HTR-8/SVneo (cell line): ENCODE data around the gene DSCAML1.
A peak's percentile ranks its signal among the peaks of the same experiment; 100 is the strongest.

Experiments
- DNase-seq: peaks from one replicate; pipeline ENCODE4 v3.0.0; 2011; ENCODE audit warnings: low spot score, mixed read lengths; ENCODE audit not compliant: insufficient read length
- FAIRE-seq: peaks from 2 replicates; lab custom pipeline; 2011; peaks lifted over from hg19 to GRCh38; lab: Jason Lieb, UNC

Gene DSCAML1

DNA sequence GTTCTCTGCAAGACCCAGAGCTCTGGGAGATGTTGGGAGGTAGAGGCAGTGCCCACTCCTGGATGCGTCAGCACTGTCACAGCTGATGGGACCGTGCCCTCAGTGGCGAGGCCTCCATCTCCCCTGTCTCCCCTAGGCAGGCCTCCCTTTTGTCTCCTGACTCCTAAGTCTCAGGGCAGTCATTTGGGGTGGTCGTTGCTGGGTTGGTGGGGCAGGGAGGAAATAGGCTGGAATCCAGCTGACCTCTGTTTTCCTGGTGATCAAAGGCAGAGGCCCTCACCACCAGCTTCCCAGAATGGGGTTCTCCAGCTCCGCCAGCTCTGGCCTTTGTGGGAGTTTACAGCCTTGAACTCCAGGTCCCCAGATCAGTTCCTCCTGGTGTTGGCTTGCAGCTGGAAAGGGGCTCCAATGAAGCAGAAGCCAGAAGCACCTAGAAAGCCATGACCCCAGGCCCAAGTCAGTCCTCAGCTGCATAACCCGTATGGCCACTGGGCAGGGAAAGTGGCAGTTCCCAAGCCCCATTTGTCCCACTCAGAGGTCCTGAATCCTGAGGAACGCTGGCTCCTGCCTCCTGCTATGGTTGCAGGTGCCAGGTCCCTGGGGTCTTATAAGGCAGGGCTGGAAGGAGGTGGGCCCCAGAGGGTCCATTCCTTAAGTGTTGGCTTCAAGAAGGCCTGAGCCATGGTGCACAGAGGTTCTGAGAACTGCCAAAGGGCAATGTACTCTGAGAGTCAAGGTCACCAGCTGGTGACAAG lies 34.8 kb upstream of the DSCAML1 start:
- DNase-seq: no peak
- no peak for FAIRE-seq

DNA sequence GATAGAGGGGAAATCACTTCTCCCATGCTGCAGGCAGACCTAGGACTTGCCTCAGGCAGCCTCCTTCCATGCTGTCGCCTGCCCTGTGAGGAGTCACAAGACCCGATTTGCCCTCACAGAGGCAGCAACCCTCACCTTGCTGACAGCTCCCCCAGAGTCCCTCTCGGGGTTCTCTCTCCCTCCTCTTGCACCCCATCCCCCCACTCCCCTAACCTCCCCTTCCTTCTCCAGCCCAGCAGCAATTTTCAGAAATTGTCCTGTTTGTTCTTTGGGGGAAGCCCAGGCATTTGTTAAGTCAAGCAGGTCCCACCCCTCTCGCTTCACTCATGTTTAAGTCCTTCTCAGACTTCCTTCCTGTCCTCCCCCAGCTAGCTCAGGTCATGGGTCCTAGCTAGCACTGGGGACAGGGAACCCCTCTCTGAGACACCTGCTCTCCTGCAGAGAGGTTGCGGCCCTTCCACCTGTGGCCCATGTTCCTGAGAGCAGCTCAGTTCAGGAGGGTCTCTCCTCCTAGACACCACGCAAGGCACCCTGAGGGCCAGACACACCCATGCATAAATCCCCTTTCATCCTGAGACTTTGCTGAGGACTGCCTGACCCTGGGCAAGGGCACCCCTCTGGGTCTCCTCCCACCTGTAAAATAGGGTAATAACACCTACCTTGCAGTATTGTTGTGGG lies 33.8 kb upstream of the DSCAML1 start:
- DNase-seq (no peak), FAIRE-seq (no peak)

DNA sequence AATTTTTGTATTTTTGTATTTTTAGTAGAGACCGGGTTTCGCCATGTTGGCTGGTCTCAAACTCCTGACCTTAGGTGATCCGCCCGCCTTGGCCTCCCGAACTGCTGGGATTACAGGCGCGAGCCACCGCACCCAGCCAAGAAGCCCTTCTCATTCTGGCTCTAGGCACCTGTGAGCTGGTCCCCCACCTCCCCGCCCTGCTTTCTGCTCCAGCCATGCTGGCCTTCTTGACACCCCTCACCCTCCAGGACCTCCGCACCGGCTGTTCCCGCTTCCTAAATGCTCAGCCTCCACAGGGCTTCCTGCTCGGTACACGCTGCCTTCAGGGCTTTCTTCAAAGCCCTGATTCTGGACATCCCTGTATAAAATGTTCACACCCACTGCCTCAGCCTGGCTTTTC lies 33.1 kb upstream of the DSCAML1 start:
- no peak for FAIRE-seq
- no peak for DNase-seq

DNA sequence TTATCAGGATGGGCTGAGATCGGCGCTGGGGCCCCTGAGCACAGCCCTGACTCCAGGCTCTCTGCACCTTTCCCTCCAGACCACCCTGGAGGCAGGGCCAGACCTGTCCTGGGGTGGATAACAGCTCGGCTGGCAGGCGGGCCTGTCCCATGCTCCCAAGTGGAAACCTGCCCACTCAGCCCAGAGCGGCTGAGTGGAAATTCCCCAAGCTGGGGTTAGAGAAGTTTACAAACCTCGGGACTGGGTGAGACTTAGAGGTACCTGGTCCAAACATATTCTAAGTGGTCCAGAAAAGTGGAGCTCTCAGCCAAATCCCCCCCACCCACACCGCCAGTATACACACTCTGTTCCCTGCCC lies 32.3 kb upstream of the DSCAML1 start:
- DNase-seq (no peak), FAIRE-seq (no peak)

DNA sequence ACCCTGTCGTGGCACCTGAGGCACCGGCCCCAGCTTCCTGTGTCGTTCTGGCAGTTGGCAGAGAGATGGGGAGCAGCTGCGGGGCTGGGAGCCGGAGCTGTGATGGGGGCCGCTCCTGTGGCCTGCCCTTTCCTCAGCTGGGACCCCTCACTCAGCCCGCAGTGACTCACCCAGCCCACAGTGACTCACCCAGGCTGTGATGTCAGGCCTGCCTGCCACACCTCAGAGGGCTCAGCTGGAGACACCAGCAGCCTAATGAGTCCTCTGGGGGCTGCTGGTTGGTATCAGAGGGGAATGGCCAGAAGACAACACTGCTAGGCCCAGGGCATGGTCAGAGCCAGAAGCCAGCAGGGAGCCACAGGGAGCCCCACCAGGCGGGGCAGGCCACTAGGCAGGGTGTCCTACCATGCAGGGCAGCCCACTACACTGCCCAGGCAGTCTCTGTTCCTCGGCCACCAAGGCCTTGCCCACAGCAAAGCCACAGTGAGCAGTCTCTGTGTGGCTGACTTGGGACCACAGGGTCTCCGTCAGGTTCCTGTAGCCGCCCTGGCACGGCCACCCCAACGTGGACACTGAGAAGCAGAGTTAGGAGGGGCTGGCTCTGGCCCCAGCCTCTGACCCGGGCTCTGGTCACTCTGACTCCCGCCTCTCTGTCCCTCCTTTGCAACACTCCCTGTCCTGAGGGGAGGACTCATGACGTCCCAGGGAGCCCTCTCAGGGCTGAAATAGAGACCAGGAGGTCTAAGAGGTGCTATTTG lies 31.8 kb upstream of the DSCAML1 start:
- DNase-seq: peak; percentile 70
- no peak for FAIRE-seq

GRCh38 chr11:117827521-117828511 lies 30.8 kb upstream of the DSCAML1 start:
- no peak for FAIRE-seq
- no peak for DNase-seq

GRCh38 chr11:117826832-117827231 lies 29.8 kb upstream of the DSCAML1 start:
- FAIRE-seq (no peak), DNase-seq (no peak)

- FAIRE-seq (no peak), DNase-seq (no peak)
These were observed 29.2 kb upstream of the DSCAML1 start for GRCh38 chr11:117826190-117826570.

GRCh38 chr11:117825538-117826189 lies 28.6 kb upstream of the DSCAML1 start:
- DNase-seq (no peak), FAIRE-seq (no peak)

DNA sequence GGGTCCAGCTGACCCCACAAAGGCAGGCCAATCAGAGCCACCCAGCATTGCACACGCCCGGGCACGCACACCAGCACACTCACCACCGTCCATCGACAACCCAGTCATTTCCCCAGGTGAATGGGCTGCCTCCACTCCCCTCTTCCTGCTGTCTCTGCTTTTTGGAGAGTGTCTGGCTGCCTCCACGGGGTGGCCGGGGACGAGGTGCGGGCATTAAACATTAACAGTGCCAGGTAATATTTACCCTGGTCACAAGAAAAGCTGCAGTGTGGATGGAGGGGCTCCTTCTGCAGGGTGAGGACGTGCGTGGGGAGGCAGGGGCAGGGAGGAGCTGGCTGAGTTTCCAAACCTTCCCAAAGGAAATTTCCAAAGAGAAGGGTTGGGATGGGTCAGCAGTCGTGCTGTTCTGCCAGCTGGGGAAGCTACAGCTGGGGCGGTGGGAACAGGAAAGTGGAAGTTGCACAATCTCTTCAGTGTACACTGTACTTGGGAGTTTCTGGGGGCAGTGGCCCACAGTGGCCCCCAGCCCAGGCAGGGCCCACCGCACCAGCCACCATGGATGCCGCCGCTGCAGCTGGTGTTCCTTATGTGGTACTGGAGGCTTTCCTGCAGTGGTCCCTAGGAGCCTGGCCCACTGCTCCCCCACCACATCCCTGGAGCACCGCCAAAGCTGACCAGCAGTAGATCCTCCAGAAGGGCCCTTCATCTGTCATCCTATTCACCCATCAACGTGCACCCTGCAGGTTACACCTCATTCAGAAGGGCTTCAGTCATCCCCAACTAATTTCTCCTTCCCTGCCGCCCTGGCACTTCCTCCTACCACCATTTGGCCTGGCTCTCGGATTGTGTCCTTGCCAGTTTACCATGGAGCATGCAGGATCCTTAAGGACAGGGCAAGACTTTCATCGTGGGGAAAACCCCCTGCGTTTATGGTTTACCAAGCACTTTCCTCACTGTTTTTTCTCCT lies 27.8 kb upstream of the DSCAML1 start, which contains the start of gene FXYD2:
Gene FXYD2, minus strand, starts transcription at position 174 of the 967 bp plus-strand sequence. Its CDS starts 66 bp downstream, at position 108.
- no peak for FAIRE-seq
- DNase-seq: no peak

DNA sequence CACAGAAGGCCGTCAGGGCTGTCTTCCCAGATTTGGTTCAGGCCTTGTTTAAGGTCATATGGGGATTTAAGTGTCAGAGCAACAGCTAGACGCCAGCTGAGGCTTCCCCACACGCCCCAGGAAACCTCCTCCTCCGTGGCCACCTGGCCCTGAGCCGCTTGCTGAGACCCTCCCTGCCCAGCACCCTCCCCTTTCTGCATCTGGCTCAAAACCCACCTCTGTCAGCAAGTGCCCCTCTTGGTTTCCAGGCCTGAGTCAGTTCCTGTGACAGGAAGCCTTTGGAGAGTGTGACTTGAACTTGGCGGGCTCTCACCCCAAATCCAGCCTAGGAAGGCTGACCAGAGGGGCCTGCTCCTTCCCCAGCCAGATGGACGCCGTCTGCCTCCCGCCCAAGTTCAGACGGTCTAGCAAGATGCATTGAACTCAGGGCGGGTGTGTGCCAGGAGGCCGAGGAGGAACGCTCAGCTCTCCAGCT lies 27.0 kb upstream of the DSCAML1 start:
- FAIRE-seq: no peak
- DNase-seq: no peak

- FAIRE-seq (no peak), DNase-seq (no peak)
These were observed 26.4 kb upstream of the DSCAML1 start for GRCh38 chr11:117823294-117823945.

GRCh38 chr11:117822074-117823033 lies 25.3 kb upstream of the DSCAML1 start:
- DNase-seq (peak; percentile 45), FAIRE-seq (no peak)

GRCh38 chr11:117821431-117821830 lies 24.4 kb upstream of the DSCAML1 start:
- DNase-seq: no peak
- no peak for FAIRE-seq

GRCh38 chr11:117820516-117820915 lies 23.5 kb upstream of the DSCAML1 start:
- no peak for DNase-seq

GRCh38 chr11:117820071-117820470 lies 23.1 kb upstream of the DSCAML1 start:
- DNase-seq: no peak

More at GRCh38 chr11:117820516-117820915, 23.5 kb upstream of the DSCAML1 start:
- no peak for FAIRE-seq

More at GRCh38 chr11:117820071-117820470, 23.1 kb upstream of the DSCAML1 start:
- FAIRE-seq: no peak
